Stimulated activated naive CD8-positive, alpha-beta T cell treated with anti-CD3 and anti-CD28 coated beads, Interleukin-15, Interleukin-2, amounts not matched to agents 100 ng/mL and 50 ng/mL, for 24 hours (primary cell): ENCODE measurements around the gene SCARB2.

Experiments
- H3K27ac Mint-ChIP-seq: one replicate; pipeline ENCODE4 v1.8.0; 2021; ENCODE audit warnings: mild to moderate bottlenecking, mixed read lengths
- H3K27me3 Mint-ChIP-seq: one replicate; pipeline ENCODE4 v1.8.0; 2021; ENCODE audit warnings: mixed read lengths
- H3K36me3 Mint-ChIP-seq: one replicate; pipeline ENCODE4 v1.8.0; 2021; ENCODE audit warnings: low read depth, mixed read lengths
- H3K4me1 Mint-ChIP-seq: one replicate; pipeline ENCODE4 v1.8.0; 2021; ENCODE audit warnings: low read depth, mixed read lengths
- H3K4me3 Mint-ChIP-seq: one replicate; pipeline ENCODE4 v1.8.0; 2021; ENCODE audit warnings: mild to moderate bottlenecking, mixed read lengths
- H3K9me3 Mint-ChIP-seq: one replicate; pipeline ENCODE4 v1.8.0; 2021; ENCODE audit warnings: mixed read lengths

The SCARB2 gene

GRCh38 chr4:76175336-76175735, 38.3 kb downstream of the SCARB2 start:
- Mint-ChIP-seq H3K36me3 (peaks cover 10% of the 10 kb centered on the region), H3K9me3 (no peaks in the 10 kb centered on the region), H3K27ac (no peak overlapping the region), H3K27me3 (no peaks in the 10 kb centered on the region), H3K4me1 (no peaks in the 10 kb centered on the region), H3K4me3 (no peak overlapping the region)

GRCh38 chr4:76174216-76174615, 39.4 kb downstream of the SCARB2 start:
- no peaks in the 10 kb centered on the region for H3K9me3 Mint-ChIP-seq
- no peaks in the 10 kb centered on the region for H3K4me1 Mint-ChIP-seq
- H3K4me3 Mint-ChIP-seq: no peak overlapping the region
- H3K36me3 Mint-ChIP-seq: peaks cover 10% of the 10 kb centered on the region
- no peak overlapping the region for H3K27ac Mint-ChIP-seq
- no peaks in the 10 kb centered on the region for H3K27me3 Mint-ChIP-seq

- peaks cover 18% of the 10 kb centered on the region for H3K36me3 Mint-ChIP-seq
- no peak overlapping the region for H3K27ac Mint-ChIP-seq
- no peaks in the 10 kb centered on the region for H3K9me3 Mint-ChIP-seq
- no peaks in the 10 kb centered on the region for H3K4me1 Mint-ChIP-seq
- H3K27me3 Mint-ChIP-seq: no peaks in the 10 kb centered on the region
- H3K4me3 Mint-ChIP-seq: no peak overlapping the region
Measured at GRCh38 chr4:76168688-76169087, 44.9 kb downstream of the SCARB2 start.

DNA sequence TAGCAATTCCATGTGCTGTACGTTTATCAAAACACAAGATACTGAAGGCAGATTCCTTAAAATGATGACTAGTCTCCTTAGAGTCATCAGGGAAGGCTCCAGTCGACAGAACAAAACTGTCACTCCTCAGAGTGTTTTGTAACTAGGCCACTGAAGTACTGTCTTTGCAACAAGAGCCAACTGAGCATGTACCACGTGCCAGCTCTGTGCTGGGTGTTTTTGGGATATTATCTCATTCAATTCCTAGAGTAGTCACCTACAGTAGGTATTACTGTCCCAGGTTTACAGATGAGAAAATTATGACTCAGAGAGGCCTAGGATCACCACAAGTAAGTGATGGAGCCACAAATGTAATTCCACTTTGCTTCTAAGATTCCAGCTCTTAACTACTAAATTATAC, 47.1 kb downstream of the SCARB2 start:
- H3K9me3 Mint-ChIP-seq: no peaks in the 10 kb centered on the region
- H3K27ac Mint-ChIP-seq: no peak overlapping the region
- no peak overlapping the region for H3K4me3 Mint-ChIP-seq
- no peaks in the 10 kb centered on the region for H3K27me3 Mint-ChIP-seq
- peaks cover 32% of the 10 kb centered on the region for H3K36me3 Mint-ChIP-seq
- no peaks in the 10 kb centered on the region for H3K4me1 Mint-ChIP-seq

GRCh38 chr4:76160355-76160754, 53.3 kb downstream of the SCARB2 start:
- Mint-ChIP-seq H3K4me3 (no peak overlapping the region), H3K27ac (no peak overlapping the region), H3K4me1 (no peaks in the 10 kb centered on the region), H3K9me3 (no peaks in the 10 kb centered on the region), H3K27me3 (no peaks in the 10 kb centered on the region), H3K36me3 (peaks cover 24% of the 10 kb centered on the region)

DNA sequence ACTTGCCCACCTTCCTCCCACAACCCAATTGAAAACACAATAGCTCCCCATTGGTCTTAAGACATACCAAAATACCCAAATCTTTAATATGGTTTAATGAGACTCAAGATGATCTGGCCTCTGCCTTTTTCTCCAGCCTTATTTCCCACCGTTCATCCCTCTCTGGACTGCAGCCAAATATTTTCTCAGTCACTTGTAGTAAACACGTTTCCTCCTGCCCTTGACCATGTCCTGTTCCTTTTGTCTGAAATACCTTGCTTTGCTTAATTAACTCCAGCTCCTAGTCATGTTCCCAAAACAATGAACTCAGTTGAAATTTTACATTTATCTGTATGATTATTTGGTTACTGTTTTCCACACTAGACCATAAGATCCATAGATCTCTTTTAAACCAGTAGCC, 57.0 kb downstream of the SCARB2 start:
- H3K4me1 Mint-ChIP-seq: no peaks in the 10 kb centered on the region
- no peak overlapping the region for H3K27ac Mint-ChIP-seq
- H3K9me3 Mint-ChIP-seq: no peaks in the 10 kb centered on the region
- no peaks in the 10 kb centered on the region for H3K27me3 Mint-ChIP-seq
- H3K4me3 Mint-ChIP-seq: no peak overlapping the region
- H3K36me3 Mint-ChIP-seq: peaks cover 8% of the 10 kb centered on the region

DNA sequence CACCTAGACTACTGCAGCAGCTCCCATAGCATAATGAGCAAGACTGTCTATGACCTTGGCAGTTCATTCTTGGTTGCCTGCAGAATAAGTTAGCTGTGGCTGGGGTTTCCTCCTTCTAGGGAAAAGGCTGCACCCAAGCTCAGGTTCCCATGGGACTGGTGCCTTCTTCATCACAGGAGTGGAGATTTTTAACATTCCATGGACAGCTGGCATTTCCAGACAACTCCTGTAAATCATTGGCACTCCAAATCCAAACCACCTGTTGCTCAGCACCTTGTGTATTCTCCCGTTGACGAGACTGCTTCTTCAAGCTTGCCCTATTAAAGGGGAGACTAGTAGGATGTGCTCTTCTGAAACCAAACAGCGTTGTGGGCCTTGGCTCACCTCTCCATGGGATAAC, 57.6 kb downstream of the SCARB2 start:
- Mint-ChIP-seq H3K27me3 (no peaks in the 10 kb centered on the region), H3K4me1 (no peaks in the 10 kb centered on the region), H3K4me3 (no peak overlapping the region), H3K36me3 (peaks cover 2% of the 10 kb centered on the region), H3K27ac (no peak overlapping the region), H3K9me3 (no peaks in the 10 kb centered on the region)

DNA sequence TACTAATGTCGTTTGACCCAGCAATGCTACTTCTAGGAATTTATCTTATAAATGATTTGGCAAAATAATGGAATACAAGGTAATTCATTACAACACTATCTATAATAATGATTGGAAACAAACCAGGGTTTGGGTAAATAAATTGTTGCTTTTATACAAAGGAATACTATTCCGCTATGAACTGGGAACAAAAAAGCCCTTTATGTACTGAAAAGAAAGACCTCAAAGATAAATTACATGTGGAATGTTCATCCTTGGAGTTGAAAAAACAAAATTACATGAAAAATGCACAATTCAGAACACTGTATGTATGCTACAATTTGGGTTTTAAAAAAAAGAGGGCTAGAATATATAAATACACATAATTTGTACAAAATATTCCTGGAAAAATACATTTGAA, 60.3 kb downstream of the SCARB2 start:
- H3K4me3 Mint-ChIP-seq: no peak overlapping the region
- peaks cover 15% of the 10 kb centered on the region for H3K4me1 Mint-ChIP-seq
- H3K36me3 Mint-ChIP-seq: peaks cover 5% of the 10 kb centered on the region
- no peaks in the 10 kb centered on the region for H3K27me3 Mint-ChIP-seq
- no peaks in the 10 kb centered on the region for H3K9me3 Mint-ChIP-seq
- no peak overlapping the region for H3K27ac Mint-ChIP-seq

DNA sequence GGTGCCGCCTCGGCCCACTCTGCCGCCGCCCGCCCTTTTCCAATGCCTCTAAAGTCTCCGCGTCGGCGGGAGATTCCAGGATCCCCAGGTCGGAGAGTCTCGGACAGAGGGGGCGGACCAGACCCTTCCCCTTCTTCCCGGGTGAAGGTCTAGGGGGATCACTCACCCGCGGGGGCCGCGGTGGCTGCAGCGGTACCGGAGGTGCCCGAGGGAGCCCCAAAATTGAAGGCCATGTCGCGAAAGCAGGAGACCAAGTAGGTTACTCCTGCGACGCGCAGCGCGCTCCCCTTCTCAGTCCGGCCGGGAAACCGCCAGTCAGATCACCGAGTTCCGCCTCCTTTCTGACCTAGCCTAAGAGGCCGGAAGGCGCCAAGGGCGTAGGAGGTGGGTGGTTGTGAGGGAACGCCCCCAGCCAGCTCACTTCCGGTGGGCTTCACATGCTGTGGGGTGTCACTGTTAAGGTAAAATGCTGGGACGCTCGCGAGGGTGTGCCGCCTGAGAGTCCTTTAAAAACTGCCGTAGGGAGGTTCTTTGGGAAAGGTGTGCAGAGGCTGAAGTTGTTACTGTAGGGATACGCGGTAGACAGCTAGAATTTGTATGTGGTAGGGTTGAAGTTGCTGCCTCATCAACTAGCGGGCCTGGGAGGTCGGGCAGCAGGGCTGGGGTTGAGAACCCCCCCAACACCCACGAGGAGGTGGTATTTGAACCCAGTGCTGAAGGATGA, 65.3 kb downstream of the SCARB2 start, which contains the start of gene NUP54:
Gene NUP54 (minus strand): TSS at position 256 of the 724 bp plus-strand sequence. CDS start 23 bp downstream, at position 233.
- H3K27me3 Mint-ChIP-seq: no peaks in the 10 kb centered on the region
- H3K36me3 Mint-ChIP-seq: peaks cover 20% of the 10 kb centered on the region
- peaks cover 39% of the 10 kb centered on the region for H3K4me1 Mint-ChIP-seq
- H3K27ac Mint-ChIP-seq: peak within 1 kb of the TSS; percentile 96
- peak within 1 kb of the TSS; percentile 96 for H3K4me3 Mint-ChIP-seq
- H3K9me3 Mint-ChIP-seq: no peaks in the 10 kb centered on the region

DNA sequence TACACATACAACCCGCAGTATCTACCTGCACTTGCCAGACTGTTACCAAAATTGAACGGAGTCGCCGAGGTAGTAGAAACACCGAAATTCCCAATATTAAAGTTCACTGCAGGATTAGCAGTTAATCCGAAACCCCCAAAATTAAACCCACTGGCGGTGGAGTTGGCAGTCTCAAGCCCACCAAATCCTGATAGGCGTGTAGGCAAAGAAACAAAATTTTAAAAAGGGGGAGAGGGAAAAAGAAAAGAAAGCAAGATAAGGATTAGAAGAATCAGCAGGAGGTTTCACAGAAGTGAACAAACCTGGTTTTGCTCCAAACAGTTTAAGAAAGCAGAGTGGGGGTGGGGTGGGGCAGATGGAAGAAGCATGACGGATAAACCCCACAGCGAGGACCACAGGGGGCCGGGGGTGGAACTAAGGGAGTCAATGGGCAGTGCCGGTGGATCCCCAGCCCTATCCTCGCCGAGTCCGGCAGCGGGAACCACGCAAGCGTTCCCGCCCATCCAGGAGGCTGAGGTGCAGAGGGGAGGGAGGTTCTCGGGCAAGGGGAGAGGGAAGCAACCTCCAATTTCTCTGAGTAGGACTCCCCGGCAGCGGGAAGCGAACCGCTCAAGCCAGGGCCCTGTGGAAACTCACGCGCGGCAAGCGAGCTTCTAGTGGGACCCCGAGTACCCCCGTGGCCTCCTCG, 66.0 kb downstream of the SCARB2 start:
- Mint-ChIP-seq H3K27ac (peak overlapping the region; percentile 96), H3K9me3 (no peaks in the 10 kb centered on the region), H3K4me3 (peak overlapping the region; percentile 96), H3K4me1 (peaks cover 39% of the 10 kb centered on the region), H3K36me3 (peaks cover 27% of the 10 kb centered on the region), H3K27me3 (no peaks in the 10 kb centered on the region)

- Mint-ChIP-seq H3K27ac (no peak overlapping the region), H3K4me1 (peaks cover 43% of the 10 kb centered on the region), H3K36me3 (peaks cover 50% of the 10 kb centered on the region), H3K27me3 (no peaks in the 10 kb centered on the region), H3K9me3 (no peaks in the 10 kb centered on the region), H3K4me3 (no peak overlapping the region)
Measured at GRCh38 chr4:76144546-76144945, 69.1 kb downstream of the SCARB2 start.

- no peak overlapping the region for H3K27ac Mint-ChIP-seq
- H3K36me3 Mint-ChIP-seq: peaks cover 69% of the 10 kb centered on the region
- peaks cover 25% of the 10 kb centered on the region for H3K4me1 Mint-ChIP-seq
- no peaks in the 10 kb centered on the region for H3K9me3 Mint-ChIP-seq
- H3K27me3 Mint-ChIP-seq: no peaks in the 10 kb centered on the region
- H3K4me3 Mint-ChIP-seq: no peak overlapping the region
Measured at GRCh38 chr4:76141241-76141640, 72.4 kb downstream of the SCARB2 start.

GRCh38 chr4:76127754-76128153, 85.9 kb downstream of the SCARB2 start:
- Mint-ChIP-seq H3K4me1 (no peaks in the 10 kb centered on the region), H3K36me3 (peaks cover 60% of the 10 kb centered on the region), H3K27me3 (no peaks in the 10 kb centered on the region)

GRCh38 chr4:76125816-76126215, 87.8 kb downstream of the SCARB2 start:
- no peaks in the 10 kb centered on the region for H3K4me1 Mint-ChIP-seq
- no peaks in the 10 kb centered on the region for H3K9me3 Mint-ChIP-seq
- no peak overlapping the region for H3K4me3 Mint-ChIP-seq
- H3K27ac Mint-ChIP-seq: no peak overlapping the region
- H3K36me3 Mint-ChIP-seq: peaks cover 68% of the 10 kb centered on the region
- H3K27me3 Mint-ChIP-seq: no peaks in the 10 kb centered on the region

More at GRCh38 chr4:76127754-76128153, 85.9 kb downstream of the SCARB2 start:
- Mint-ChIP-seq H3K9me3 (no peaks in the 10 kb centered on the region), H3K4me3 (no peak overlapping the region), H3K27ac (no peak overlapping the region)

GRCh38 chr4:76120199-76120598, 93.4 kb downstream of the SCARB2 start:
- H3K27ac Mint-ChIP-seq: no peak overlapping the region
- H3K36me3 Mint-ChIP-seq: peaks cover 83% of the 10 kb centered on the region
- no peaks in the 10 kb centered on the region for H3K4me1 Mint-ChIP-seq
- H3K27me3 Mint-ChIP-seq: no peaks in the 10 kb centered on the region
- H3K9me3 Mint-ChIP-seq: no peaks in the 10 kb centered on the region
- no peak overlapping the region for H3K4me3 Mint-ChIP-seq
